GM19025 (cell line): ENCODE data around the gene SURF2.

Experiments used
- ATAC-seq: cut with Tn5 transposase; IDR thresholded peaks from one replicate; pipeline ENCODE4 v1.9.1; 2021; ENCODE audit warnings: mild to moderate bottlenecking, low read depth, moderate library complexity; ENCODE audit not compliant: unreplicated experiment

The SURF2 gene

DNA sequence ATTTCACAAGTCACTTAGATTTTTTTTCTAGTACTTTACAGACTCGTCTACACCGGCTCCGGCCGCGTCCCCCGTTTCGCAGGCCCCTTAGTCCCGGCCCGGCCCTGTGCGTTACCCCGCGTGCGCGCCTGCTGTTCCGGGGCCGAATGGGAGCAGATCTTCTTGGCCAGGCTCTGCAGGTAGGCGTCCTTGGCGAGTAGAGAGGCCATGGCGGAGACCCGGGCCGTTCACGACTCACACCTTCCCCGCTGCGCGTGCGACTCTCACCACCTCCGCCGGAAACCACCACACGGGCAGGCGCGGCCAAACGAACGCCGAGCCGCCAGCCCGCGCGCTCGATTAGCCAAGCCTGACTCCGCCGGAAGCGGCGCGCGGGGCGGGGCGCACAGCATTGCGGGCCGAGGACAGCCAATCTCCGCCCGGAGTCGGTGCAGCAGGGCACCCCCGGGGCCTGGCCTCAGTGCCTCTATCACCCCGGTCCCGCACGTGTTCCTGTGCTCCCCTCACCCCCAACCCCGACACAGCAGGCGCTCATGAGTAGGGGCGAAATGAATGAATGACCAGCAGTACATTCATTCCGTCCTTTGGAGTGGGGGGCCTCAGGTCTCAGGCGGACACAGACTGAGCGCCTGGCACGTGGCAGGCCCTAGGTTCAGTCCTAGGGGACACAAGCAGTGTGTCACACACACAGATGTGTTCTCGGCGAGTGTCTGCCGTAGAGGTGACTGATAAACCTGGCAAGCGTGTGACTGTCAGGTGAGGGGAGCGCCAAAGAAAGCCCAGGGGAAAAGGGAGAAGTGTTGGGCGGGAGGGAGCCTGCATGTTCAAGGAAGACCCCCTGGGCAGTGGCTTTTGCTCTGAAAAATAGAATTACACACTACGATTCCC, 20.2 kb upstream of the SURF2 start, which contains the start of gene SURF6:
SURF6 (minus strand) TSS at position 265 of the 888 bp plus-strand sequence; CDS start at position 209, 56 bp downstream.
- peak; percentile 91 for ATAC-seq

DNA sequence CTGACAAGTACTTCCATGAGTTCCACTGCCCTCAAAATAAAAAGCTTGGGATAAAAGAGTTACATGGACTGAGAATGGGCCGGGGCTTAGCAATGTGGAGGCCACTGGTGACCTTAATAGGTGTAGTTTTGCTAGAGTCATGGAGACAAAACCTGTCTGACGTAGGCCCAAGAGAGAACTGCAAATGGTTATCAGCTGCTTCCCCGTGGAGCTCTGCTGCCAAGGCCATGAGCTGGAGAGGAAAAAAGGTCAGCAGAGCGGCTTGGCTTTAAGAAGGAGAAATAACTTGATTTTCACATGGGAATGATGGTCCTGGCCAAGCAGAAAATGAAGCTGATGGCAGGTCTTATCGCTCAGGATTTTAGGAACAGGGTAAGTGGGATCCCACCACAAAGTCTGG, 16.7 kb upstream of the SURF2 start:
- ATAC-seq: no peak

DNA sequence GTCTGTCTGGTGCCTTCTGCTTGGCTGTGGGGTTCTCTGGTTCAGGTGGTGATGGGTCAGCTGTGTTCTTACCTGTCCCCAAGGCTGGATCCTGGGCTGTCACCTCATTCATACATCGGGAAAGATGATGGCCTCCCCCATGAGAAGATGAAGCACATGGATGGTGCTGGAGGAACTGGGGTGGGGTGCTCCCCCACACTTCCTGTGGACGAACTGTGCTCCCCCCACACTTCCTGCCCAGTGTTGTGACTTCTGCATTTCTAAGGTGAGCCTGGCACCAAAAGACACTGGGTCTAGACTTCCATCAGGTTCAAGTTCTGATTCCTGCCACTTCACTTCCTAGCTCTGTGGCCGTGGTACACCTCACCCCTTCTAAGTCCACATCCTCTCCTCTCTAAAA, 16.1 kb upstream of the SURF2 start:
- ATAC-seq: no peak

DNA sequence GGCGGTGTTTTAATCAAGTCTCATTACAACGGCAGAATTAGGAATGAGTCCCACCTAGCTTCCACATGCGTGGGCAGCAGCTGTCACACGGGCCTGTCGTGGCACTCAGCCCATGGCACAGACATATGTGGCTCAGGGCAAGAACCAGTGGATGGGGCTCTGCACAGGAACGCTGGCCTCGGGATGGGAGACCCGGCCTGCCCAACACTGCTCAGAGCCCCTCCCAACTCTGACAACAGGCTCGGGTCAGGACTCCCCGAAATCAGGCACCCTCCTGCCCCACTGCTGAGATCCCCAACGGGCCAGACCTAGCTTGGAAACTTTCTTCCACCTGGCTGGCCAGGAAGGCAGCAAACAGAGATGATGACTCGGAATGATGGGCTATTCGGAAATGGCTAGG, 15.4 kb upstream of the SURF2 start:
- no peak for ATAC-seq

DNA sequence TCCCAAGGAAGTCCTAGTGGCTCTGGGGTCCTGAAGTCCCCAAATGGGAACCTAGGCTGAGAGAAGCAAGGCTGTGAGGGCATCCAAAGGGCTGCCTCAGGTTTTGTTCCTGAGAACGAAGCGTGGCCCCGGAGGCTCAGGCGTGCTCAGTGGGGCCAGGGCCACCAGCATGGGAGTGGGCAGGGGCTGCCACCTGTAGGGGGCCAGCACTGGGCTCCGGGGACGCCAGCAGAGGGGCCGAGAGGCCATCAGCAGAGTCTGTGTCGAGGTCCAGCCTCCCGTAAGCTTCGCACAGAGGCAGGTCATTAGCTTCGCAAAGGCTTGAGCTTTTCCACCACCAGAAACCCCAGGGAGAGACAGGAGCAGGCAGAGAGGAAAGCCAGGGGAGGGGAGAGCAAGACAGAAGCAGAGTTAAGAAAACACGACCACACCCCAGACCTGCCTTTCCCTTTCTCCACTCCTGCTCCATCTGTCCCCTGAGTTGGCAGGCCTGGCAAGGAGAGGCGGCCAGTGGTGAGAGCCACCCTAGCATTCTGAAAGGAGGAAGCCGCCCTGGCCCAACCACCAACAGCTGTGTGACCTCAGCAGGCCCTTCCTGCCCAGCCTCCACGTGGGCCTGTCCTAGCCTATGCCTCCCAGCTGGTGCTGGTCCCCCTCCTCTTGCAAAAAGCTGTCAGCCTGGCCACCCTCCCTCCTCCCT, 14.8 kb upstream of the SURF2 start:
- ATAC-seq: no peak

DNA sequence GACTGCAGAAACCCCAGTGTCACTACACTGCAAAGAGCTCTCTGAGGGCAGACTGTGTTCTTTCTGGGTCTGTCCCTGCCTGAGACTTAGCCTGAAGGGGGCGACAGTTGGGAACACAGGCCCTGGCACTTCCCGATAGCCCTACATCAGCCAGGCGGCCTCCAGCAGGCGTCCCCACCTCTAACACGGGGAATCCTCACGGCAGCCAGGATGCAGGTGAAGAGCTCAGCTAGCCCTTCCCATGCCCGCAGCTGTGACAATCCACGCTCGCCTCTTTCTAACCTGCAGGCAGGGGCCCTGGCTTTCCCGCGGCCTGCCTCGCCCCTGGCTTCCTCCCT, 14.3 kb upstream of the SURF2 start:
- no peak for ATAC-seq

DNA sequence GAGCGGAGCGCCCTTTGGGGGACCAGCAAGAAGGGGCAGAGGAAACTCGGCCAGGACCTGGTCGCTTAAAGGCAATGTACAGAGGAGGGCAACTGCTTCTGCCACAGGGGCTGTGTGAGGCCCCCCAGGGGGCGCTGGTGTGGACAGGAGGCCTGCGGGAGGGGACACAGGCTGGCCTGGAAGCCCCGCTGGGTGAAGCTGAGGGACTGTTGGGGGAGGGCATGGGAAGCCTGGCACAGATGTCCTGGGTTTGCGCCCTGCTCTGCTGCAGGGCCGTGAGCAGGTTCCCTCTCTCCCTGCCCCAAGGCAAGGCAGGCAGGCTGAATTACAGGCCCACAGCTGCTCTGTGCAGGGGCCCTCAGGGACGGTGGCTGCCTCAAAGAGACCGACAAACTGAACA, 13.8 kb upstream of the SURF2 start:
- no peak for ATAC-seq

DNA sequence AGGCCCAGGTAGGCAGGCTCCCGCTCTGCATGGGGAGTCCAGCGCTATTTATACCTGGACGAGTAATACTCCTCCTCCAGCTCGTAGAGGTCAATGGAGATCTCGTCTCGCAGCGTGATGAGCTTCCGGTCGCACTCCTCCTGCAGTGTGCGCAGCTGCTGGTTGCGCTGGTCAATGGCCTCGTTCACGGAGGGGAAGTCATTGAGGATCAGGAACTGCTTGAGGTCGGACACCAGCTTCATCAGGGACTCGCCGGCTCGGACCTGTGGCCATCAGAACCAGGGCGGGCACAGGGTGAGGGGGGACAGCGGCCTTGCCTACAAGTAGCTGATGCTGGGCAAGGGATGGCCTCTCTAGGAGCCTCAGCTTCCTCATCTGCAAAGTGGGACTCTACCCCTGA, 12.3 kb upstream of the SURF2 start:
- ATAC-seq: no peak

DNA sequence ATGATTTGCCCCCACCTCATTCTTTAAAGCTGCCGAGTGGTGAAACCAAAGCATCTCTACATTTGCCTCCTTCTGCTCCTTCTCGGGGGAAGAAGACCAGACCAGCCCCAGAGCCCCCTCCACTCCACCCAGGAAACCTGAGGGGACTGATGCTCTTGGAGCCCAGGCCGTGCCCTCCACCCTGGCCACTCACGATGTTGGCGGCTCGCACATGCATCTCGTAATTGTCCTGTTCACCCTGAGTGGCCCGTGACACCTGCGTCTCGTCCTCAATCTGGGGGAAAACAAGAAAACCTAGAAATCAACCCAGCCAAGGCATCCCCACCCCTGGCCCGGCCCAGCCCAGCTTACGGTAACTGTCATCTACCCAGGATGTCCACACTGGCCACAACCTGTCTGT, 11.4 kb upstream of the SURF2 start:
- no peak for ATAC-seq

DNA sequence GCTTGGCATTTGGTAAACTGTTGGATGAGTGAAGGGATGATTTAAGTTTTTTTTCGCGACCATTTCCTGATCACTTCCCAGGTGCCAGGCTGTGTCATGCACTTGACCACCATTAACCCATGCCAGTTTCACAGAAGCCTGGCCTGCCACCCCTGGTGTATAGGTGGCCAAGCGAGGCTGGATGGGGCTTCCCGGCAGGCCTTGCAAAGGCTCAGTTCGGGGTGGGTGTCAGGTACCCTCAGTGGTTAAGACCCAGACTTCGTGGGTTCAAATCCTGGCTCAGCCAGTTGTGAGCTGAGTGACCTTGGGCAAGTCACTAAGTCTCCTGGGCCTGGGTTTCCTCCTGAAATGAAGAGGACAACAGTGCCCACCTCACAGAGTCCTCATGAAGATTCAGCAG, 10.8 kb upstream of the SURF2 start:
- no peak for ATAC-seq

DNA sequence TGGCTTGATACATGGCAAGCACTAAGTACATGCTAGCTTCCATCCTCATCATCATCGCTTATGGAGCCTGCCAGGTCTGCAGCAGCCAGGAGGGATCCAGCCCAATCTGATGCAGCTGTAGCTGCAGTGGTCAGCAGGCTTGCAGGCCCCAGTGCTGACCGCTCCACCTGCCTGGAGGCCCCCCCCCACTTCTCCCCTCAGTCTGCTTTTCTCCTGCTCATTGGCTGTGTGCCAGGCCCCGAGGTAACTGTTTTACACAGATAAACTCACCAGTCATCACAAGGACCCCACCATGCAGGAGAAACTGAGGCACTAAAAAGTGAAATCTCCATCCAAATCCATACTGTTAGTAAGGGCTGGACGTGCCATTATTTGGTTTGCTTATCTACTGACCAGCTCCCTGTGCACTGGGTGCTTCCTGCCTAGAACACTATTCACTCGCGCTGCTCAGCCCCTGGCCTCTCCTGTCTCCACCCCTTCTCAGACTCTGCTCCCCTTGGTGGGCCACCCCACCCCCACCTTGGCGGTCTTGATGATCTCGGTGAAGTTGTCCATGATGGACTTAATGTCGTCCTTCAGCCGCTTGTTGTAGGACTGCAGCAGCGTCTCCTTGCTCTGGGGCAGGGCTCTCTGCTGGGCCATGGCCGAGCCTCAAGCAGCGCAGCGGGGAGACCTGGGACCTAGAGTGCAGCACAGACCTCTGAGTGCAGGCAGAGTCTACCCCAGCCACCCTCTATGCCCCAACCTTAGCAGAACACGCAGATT, 10.1 kb upstream of the SURF2 start:
- no peak for ATAC-seq

DNA sequence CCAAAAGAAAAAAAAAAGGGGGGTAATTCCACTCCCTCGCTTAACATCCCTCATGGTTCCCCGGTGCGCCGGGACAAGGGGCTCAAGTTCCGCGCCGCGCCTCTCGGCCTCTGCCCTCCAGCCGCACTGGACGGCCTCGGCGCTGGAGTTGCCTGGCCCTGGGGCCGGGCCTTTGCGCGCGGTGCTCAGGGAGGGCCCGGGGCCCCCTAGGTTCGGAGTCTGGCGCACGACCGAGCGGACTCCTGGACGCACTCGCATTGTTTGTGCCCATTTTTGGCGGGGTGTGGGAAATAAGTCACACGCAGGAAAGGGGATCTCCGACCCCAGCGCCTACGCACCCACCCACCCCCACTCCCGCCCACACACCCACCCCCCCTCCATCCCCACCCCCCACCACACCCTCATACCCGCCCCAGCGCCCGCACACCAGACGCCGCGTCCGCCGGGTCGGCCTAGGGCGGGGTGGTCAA, 8.8 kb upstream of the SURF2 start:
- no peak for ATAC-seq

DNA sequence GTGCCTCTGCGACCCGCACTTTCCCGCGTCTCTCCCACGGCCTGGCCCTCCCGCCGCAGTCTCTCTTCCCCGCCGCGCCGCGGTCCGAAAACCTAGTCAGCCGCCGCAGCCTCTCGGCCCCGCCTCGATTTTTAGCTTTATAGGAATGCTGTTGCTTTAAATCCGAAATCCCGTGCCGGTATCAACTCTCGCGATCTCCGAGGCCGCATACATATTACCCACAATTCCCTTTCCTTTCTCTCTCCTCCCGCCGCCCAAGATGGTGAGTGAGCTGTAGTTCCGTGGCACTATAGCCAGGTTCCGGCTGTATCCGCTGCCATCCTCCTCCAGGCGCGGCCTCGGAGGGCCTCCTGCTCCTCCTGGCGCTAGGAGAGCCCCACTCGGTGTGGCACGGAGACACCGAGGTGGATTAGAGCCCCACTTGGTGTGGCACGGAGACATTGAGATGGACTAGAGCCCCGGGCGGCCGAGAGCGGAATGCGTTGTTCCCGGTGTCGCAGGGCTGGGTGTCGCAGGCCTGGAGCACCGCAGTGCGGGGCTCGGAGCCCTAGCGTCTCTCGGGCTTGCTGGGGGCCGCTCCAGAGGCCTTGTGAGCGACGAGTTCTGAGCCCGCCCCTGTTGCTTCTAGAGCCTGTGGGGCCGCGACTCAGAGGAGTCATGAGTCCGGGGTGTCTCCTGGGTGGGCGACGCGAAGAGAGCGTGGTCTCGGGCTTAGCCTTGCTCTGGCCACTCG, 8.2 kb upstream of the SURF2 start, which contains the start of the genes MED22 and RPL7A:
MED22 (minus strand) TSS at position 147 of the 733 bp plus-strand sequence. CDS start 1,469 bp downstream, outside the sequence.
RPL7A (plus strand) TSS at position 234 of the 733 bp plus-strand sequence; CDS start at position 260, 26 bp downstream.
- ATAC-seq: no peak

DNA sequence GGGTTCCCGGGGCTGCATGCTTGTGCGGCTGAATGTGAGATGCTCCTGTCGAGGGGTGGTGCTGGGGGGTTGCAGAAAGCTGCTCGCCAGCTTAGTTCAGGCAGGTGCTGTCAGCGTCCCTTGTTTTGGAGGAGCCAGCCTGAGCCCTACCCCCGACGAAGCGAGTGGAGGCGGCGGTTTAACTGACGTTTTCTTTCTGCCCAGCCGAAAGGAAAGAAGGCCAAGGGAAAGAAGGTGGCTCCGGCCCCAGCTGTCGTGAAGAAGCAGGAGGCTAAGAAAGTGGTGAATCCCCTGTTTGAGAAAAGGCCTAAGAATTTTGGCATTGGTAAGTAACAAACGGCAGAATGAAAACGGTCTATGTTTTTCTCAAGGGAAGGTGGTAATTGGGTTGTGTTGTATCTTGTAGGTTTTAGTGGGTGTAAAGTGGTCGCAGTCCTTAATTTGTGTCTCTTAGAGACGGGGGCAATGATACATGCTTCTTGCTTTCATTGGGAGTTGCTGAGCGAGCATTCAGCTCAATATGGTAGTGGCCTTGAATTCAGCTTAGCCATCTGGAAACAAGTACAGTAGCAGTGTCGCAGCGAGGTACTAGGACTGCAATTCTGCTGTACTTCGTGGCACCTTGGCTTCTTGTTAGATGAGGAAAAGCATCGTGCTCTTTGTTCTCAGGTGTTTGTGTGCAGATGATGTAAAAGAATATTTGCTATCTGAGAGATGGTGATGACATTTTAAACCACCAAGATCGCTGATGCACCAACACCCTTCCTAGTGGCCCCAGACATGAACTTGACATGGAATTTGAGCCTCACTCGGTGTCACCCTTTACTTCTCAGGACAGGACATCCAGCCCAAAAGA, 7.4 kb upstream of the SURF2 start:
- no peak for ATAC-seq

DNA sequence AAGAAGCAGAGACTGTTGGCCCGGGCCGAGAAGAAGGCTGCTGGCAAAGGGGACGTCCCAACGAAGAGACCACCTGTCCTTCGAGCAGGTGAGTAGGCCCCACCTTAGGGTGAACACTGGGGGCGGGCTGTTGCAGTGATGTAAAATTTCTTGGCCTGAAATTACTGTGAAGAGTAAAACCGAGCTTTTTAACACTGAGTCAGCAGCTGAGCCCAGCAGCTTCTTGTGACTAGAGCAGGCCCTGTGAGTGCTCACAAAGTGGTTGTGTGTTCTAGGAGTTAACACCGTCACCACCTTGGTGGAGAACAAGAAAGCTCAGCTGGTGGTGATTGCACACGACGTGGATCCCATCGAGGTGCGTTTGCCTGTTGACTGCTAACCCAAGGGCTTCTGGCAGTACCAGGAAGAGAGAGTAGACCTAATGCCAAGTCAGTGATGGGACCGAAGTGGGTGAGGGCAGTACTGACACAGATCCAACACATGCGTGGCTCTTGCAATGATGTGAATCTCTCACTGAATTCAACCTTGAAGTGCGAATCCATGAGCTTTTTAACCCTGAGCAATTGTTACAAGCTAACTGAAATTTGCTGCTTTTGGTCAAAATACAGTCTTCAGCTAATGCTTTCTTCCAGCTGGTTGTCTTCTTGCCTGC, 6.3 kb upstream of the SURF2 start:
- ATAC-seq: no peak

DNA sequence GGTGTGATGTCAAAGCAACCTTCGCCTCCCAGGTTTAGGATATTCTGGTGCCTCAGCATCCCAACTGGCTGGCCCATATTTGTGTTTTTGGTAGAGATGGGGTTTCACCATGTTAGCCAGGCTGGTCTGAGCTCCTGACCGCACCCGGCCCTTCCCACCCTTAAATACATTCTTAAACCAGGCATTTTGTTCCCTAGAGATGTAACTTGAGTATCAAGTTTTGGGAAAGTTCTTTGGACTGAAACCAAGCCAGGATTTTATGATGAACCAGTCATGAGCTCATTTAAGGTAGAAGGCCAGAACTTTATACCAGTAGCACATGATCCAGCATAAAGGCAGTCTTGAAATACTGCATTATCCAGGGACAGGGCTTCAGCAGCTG, 4.8 kb upstream of the SURF2 start:
- ATAC-seq: no peak

DNA sequence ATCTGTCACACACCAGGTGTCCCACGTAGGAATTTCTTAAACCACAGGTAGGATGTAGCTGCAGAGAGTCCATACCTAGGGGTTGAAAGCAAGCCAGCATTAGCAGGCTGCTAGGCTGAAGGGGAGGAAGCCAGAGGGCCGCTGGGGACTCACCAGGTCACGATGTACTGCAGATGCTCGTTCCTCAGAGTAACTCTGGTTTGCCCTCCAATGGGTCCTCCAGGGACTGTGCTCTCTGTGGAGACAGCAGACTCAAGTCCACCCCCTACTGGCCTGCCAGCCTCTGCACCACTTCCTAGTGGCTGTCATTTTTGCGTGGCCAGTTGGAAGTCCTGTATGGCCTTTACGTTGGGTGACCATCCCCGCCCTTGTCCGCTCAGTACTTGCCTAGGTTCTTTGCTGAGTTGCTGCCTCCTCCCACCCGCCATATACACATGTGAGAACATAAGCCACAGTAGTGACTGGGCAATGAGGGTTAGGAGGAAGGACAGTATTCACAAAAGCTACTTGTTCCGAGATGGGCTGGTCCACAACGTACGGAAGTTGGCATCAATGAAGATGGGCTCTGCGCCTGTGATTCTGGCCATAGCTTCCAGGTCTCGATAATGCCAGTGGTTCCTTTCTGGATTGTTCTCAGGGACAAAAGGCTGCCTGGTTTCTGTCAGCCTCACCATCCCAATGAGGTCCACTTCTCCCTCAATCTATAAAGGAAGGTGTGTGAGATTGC, 4.3 kb upstream of the SURF2 start:
- no peak for ATAC-seq
